Measurements from ENCODE around the gene DTWD2. TPM values are rescaled to one million over a fixed set of nuclear protein-coding genes. Genes with fewer than 3 reads are reported as not detected.

DTWD2 gene
- total RNA-seq, 4 donors from 2014 or later: 6.2 to 14.2 (median 10.9) TPM

DNA sequence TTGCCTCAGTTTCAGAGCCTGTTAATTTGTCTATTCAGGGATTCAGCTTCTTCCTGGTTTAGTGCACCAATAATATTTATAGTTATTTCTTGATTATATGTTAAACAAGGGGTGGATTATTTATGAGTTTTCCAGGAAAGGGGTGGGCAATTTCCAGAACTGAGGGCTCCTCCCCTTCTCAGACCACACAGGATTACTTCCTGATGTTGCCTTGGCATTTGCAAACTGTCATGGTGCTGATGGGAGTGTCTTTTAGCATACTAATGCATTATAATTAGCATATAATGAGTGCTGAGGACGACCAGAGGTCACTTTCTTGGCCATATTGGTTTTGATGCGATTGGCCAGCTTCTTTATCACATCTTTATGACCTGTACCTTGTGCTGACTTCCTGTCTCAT is 6.2 kb upstream of the DTWD2 start:
- TF ChIP-seq, protein P1, sequence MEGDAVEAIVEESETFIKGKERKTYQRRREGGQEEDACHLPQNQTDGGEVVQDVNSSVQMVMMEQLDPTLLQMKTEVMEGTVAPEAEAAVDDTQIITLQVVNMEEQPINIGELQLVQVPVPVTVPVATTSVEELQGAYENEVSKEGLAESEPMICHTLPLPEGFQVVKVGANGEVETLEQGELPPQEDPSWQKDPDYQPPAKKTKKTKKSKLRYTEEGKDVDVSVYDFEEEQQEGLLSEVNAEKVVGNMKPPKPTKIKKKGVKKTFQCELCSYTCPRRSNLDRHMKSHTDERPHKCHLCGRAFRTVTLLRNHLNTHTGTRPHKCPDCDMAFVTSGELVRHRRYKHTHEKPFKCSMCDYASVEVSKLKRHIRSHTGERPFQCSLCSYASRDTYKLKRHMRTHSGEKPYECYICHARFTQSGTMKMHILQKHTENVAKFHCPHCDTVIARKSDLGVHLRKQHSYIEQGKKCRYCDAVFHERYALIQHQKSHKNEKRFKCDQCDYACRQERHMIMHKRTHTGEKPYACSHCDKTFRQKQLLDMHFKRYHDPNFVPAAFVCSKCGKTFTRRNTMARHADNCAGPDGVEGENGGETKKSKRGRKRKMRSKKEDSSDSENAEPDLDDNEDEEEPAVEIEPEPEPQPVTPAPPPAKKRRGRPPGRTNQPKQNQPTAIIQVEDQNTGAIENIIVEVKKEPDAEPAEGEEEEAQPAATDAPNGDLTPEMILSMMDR (IDR thresholded peaks at IDR 0.05; ENCODE audit: low read depth): no peak

DNA sequence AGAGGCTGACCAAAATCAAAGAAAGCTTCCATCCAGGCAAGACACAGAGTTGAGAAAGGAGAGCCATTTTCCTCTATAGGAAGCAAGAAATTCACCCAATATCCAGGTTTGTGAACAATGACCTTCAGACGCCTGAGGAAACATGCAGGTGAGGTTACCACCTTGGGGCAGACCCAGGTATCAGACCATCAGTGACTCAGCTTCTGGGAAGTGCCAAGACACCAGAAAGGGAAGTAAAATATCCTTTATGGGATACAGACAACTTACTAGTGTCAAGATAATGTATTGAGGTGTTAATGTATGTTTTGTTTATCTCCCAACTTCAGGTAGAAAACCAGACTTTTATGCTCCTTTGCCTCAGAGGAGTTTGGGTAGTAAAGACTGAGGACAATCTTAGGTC is 2.2 kb upstream of the DTWD2 start:
- TF ChIP-seq, protein P1 (IDR thresholded peaks at IDR 0.05; ENCODE audit: low read depth): no peak

DNA sequence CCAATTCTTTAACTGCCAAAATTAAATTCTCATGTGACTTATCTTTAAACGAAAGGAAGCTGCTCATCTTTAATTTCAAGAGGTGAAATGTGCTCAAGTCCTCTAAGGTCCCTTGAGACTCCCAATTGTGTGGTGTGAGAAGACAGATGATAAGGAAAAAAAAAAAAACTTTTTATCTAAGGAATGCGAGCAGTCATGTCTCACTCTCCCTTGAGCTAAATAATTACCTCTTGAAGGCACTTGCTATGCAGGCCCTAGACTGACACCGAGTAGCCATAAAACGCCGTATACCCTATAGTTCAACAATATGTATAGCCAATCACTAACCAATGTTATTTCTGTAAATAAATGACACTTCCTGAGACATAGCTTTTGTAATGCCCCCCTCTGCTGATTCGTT is 1.5 kb upstream of the DTWD2 start:
- TF ChIP-seq, protein P1 (IDR thresholded peaks at IDR 0.05; ENCODE audit: low read depth): no peak

DNA sequence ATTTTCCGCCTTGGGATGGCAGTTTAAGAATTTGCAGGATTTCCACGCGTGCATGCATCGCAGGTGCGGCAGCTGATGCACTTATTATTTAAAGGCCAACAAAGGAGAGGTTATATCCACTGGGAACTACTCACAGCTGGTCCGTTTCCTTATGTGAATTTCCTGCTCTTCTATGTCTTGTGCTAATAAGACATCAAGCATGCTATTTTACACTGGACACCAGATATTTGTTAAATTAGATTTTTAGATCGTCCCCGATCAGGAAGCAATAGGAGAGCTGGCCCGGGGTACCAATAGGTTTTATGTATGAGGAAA is 476 bp upstream of the DTWD2 start:
- TF ChIP-seq, protein P1 (IDR thresholded peaks at IDR 0.05; ENCODE audit: low read depth): no peak

DNA sequence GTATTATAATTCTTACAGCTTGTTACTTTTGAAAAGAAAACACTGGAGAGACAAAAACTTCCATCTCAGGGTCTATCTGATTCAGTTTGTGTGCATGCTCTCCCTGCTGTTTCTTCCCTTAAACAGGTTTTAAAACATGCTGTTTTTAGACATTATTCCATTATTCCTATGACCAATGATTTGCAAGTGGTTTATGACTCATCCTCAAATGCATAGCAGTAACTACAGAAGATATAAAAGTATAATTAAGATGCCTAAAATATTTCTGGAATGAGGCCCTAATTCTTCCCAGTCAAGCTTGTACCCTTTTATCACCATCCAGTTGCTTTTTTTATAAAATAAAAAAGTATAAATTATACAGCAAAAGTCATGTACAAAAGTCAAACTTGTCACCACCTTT is 3.7 kb downstream of the DTWD2 start:
- TF ChIP-seq, protein P1 (IDR thresholded peaks at IDR 0.05; ENCODE audit: low read depth): no peak

DNA sequence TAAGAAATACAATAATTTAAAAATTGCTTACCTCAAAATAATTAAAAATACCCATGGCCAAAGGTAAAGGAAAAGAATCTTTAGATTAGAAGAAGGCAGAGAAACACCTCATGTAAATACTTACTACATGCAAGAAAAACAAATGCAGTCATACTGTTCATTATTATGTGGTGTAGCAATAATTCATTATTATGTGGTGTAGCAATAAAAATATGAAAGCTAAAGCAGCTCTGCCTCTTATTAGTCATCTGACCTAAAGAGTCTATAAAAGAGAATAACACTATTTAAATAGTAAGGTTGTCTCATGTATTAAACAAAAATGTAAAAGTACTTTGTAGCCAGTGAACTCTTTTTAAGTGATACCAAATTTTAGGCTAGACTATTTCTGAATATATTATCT is 6.6 kb downstream of the DTWD2 start:
- TF ChIP-seq, protein P1 (IDR thresholded peaks at IDR 0.05; ENCODE audit: low read depth): no peak

DNA sequence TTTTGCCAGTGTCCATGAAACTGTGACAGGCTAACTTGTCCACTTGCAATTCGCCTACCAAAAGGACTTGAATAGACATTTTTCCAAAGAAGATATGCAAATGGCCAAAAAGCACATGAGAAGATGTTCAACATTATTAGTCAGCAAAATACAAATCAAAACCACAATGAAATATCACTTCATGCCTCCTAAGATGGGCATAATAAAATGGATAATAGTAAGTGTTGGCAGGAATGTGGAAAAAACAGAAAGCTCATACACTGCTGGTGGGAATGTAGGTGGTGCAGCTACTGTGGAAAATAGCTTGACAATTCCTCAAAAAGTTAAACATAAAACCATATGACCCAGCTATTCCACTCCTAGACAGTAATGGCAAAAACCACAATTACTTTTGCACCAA is 7.9 kb downstream of the DTWD2 start:
- TF ChIP-seq, protein P1 (IDR thresholded peaks at IDR 0.05; ENCODE audit: low read depth): no peak

DNA sequence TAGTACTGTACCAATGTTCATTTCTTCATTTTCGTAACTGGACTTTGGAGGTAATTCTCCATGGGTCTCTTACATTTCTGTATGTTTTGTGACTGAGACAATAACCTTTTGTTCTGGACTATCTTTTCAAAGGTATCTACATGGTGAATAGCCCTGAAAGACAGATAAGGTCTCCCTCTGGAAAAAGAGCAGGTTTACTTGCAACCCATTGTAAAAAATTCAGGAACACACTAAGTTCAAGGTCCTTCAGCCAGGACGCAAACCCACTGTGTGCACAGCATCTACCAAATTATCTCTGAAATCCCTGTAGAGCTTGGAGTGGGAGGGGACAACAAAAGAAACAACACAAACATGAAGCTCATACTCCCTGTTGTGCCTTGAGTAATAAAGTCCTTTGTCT is 8.3 kb downstream of the DTWD2 start:
- TF ChIP-seq, protein P1 (IDR thresholded peaks at IDR 0.05; ENCODE audit: low read depth): no peak
